A549 (cell line): ENCODE results near the gene DSTN. TPM values are rescaled to one million over a fixed set of nuclear protein-coding genes. Genes with fewer than 3 reads are reported as not detected.

Source experiments
- ATAC-seq, 2 experiments: fragments of 200-7000 bp in 1 of 2; fragments of >200 bp in 1 of 2; cut with Nextera tagmentation in 1 of 2; cut with Tn5 transposase in 1 of 2; 3 replicates each; pipeline versions ENCODE4 v1.8.0 to v1.9.1; 2018 to 2020; ENCODE audit warnings: mild to moderate bottlenecking in 1 of 2, moderate library complexity in 1 of 2
- CTCF ChIA-PET: fragments of 300-600 bp; sonication (Branson Sonifier 250); formaldehyde crosslinking; extraction: SDS; loops from one replicate; lab custom pipeline; 2021; ENCODE audit warnings: antibody characterized with exemption, inconsistent platforms; lab: Yijun Ruan, JAX
- POLR2A ChIA-PET: fragments of 350-600 bp; formaldehyde crosslinking; extraction: SDS; loops from one replicate; lab custom pipeline; 2021; ENCODE audit warnings: antibody characterized with exemption, inconsistent platforms; lab: Yijun Ruan, JAX
- DNase-seq, 2 experiments: peaks; one replicate each; pipeline versions ENCODE4 v3.0.0 to v3.0.0-alpha.2; 2011 to 2016; ENCODE audit warnings: low read depth in 1 of 2, low spot score in 1 of 2
- FAIRE-seq: peaks from 2 replicates; lab custom pipeline; 2011; peaks lifted over from hg19 to GRCh38; lab: Jason Lieb, UNC
- H3K27ac ChIP-seq, 2 experiments: fragments of >200 bp; sonication (Bioruptor Twin); formaldehyde crosslinking; 3 replicates each; pipeline ENCODE4 v1.5.1; 2016 to 2017
- H3K4me1 ChIP-seq: fragments of >200 bp; sonication (Bioruptor Twin); formaldehyde crosslinking; 3 replicates; pipeline ENCODE4 v1.6.1; 2016
- H3K4me2 ChIP-seq: fragments of >200 bp; sonication (Bioruptor Twin); formaldehyde crosslinking; 3 replicates; pipeline ENCODE4 v1.6.1; 2016
- H3K4me3 ChIP-seq: fragments of >200 bp; sonication (Bioruptor Twin); formaldehyde crosslinking; 3 replicates; pipeline ENCODE4 v1.5.1; 2016
- H3K9me3 ChIP-seq: fragments of >200 bp; sonication (Bioruptor Twin); formaldehyde crosslinking; 3 replicates; pipeline ENCODE4 v1.6.1; 2016
- CBX2 ChIP-seq: fragments of 200-600 bp; sonication (generic); IDR thresholded peaks from 2 replicates; pipeline ENCODE4 v1.6.1; 2016; ENCODE audit warnings: low read depth, mild to moderate bottlenecking, borderline replicate concordance
- CHD2 ChIP-seq: fragments of 150-350 bp; IDR thresholded peaks from 2 replicates; pipeline ENCODE4 v1.6.1; 2014; ENCODE audit warnings: low read length; ENCODE audit not compliant: partially characterized antibody
- CHD4 ChIP-seq: fragments of 200-600 bp; sonication (generic); IDR thresholded peaks from 2 replicates; pipeline ENCODE4 v1.6.1; 2016; ENCODE audit warnings: antibody characterized with exemption, mild to moderate bottlenecking, borderline replicate concordance
- CTCF ChIP-seq: fragments of >200 bp; sonication (Bioruptor Twin); formaldehyde crosslinking; IDR thresholded peaks from 3 replicates; pipeline ENCODE4 v1.5.1; 2016
- HOXB5 ChIP-seq: fragments of 250-450 bp; sonication (Bioruptor Pico); IDR thresholded peaks from 2 replicates; pipeline ENCODE4 v1.5.0; 2020; ENCODE audit warnings: mild to moderate bottlenecking, moderate library complexity
- JUN ChIP-seq, 2 experiments: fragments of >200 bp; sonication (Bioruptor Twin); formaldehyde crosslinking; IDR thresholded peaks; 2 replicates in 1 of 2; 3 replicates in 1 of 2; pipeline ENCODE4 v1.6.1; 2016 to 2017
- KDM1A ChIP-seq: fragments of 200-600 bp; sonication (generic); IDR thresholded peaks from 2 replicates; pipeline ENCODE4 v1.6.1; 2016; ENCODE audit warnings: low read depth, mild to moderate bottlenecking
- MAX ChIP-seq: IDR thresholded peaks from 2 replicates; pipeline ENCODE4 v1.6.1; 2012
- MAZ ChIP-seq: fragments of 150-350 bp; IDR thresholded peaks from 2 replicates; pipeline ENCODE4 v1.6.1; 2014; ENCODE audit warnings: antibody characterized with exemption, low read depth, low read length, borderline replicate concordance
- POLR2AphosphoS2 ChIP-seq: conservative IDR thresholded peaks from 2 replicates; pipeline ENCODE4 v1.6.1; 2012; ENCODE audit warnings: low read length, improper control_type of control experiment, inconsistent platforms
- RAD21 ChIP-seq, 2 experiments: fragments of >200 bp in 1 of 2; sonication (Bioruptor Twin) in 1 of 2; formaldehyde crosslinking in 1 of 2; IDR thresholded peaks in 1 of 2; conservative IDR thresholded peaks in 1 of 2; 2 replicates in 1 of 2; 3 replicates in 1 of 2; pipeline ENCODE4 v1.6.1; 2012 to 2018; ENCODE audit warnings: inconsistent platforms in 1 of 2
- SREBF2 ChIP-seq: fragments of 450-650 bp; IDR thresholded peaks from 2 replicates; pipeline ENCODE4 v1.6.1; 2014; ENCODE audit warnings: mild to moderate bottlenecking, moderate library complexity
- ZNF302 ChIP-seq: fragments of 250-450 bp; sonication (Bioruptor Pico); IDR thresholded peaks from 2 replicates; pipeline ENCODE4 v1.9.0; 2021; ENCODE audit warnings: inconsistent platforms, mild to moderate bottlenecking, moderate library complexity
- WGBS: methylation state at CpG from one replicate; pipeline ENCODE4 v1.1.6; 2017; ENCODE audit errors: missing lambda C conversion rate; 5-methylcytosine and 5-hydroxymethylcytosine counted together
- polyA plus RNA-seq, 4 experiments: library from polyadenylated mRNA; depleted of rRNA in 3 of 4; stranded (reverse); fragments of >200 nt; fragmentation: RNase III in 1 of 4; extraction: RNeasy Plus Mini Kit Qiagen cat#74134 plus additional on column Dnase treatment in 1 of 4; gene quantifications; 2 replicates in 3 of 4; 3 replicates in 1 of 4; pipeline ENCODE4 v1.2.3, GENCODE V29; 2011 to 2017
- TF ChIP-seq, protein P1 (sequence below): fragments of 250-450 bp; sonication (Bioruptor Pico); IDR thresholded peaks from 2 replicates; pipeline ENCODE4 v1.5.0; 2021; ENCODE audit warnings: mild to moderate bottlenecking, moderate library complexity, borderline replicate concordance
- TF ChIP-seq, protein P2 (sequence below): fragments of 150-350 bp; IDR thresholded peaks from 2 replicates; pipeline ENCODE4 v1.6.1; 2014; ENCODE audit warnings: low read depth, mild to moderate bottlenecking, low read length
- TF ChIP-seq, protein P3 (sequence below): fragments of 200-600 bp; sonication (generic); IDR thresholded peaks from 2 replicates; pipeline ENCODE4 v1.6.1; 2016; ENCODE audit warnings: antibody characterized with exemption, mild to moderate bottlenecking, moderate library complexity
- TF ChIP-seq, protein P4 (sequence below): fragments of >200 bp; sonication (Bioruptor Twin); formaldehyde crosslinking; IDR thresholded peaks from 2 replicates; pipeline ENCODE4 v1.6.1; 2016

The DSTN gene
- polyA plus RNA-seq, 2 of the 4 experiments (the other 2 are of a cell fraction) = 544 to 1,131 TPM

GRCh38 chr20:17617212-17617867 is 47.5 kb downstream of the DSTN start (continued):
- TF ChIP-seq, protein P1, sequence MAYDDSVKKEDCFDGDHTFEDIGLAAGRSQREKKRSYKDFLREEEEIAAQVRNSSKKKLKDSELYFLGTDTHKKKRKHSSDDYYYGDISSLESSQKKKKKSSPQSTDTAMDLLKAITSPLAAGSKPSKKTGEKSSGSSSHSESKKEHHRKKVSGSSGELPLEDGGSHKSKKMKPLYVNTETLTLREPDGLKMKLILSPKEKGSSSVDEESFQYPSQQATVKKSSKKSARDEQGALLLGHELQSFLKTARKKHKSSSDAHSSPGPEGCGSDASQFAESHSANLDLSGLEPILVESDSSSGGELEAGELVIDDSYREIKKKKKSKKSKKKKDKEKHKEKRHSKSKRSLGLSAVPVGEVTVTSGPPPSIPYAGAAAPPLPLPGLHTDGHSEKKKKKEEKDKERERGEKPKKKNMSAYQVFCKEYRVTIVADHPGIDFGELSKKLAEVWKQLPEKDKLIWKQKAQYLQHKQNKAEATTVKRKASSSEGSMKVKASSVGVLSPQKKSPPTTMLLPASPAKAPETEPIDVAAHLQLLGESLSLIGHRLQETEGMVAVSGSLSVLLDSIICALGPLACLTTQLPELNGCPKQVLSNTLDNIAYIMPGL (CRISPR knock-in tag) = no peak
- TF ChIP-seq CHD4 (no peak), KDM1A (no peak), JUN (IDR thresholded peaks at IDR 0.05) (no peak), HOXB5 (no peak)

DNA sequence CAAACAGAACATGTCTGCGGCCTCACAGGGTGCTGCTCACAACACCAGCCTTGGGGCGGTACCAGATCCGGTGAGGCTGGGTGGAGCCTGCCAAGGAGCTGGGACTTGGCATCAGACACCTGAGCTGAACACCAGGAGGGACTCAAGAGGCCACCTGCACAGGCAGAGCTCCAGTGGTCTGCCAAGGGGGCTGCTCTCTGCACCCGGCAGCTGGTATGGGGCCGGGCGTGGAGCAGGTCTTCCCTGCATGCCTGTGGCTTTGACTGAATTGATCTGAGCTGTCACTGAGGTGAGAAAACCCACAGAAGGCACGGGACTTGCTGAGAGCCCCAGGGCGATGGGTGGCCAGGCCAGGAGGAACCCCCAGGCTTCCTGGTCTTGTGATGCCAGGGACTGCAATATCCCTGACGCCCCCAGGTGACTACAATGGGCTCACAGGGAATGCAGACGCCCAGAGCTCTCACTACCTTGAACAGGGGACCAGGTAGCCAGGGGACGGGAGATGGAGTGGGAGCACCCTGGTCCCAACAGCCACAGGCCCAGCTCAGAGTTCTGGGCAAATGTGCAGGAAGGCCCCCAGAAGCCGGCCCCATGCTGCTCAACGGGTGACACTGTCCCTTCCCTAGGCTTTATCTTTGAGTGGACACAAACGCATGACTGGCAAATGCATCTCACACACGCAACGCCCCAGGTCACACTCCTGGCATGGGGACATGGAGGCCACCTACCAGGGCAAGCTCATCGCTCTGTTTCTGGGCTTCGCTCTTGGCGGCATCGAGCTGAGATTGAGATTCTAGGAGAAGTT is 48.2 kb downstream of the DSTN start:
- TF ChIP-seq RAD21 (conservative IDR thresholded peaks at IDR 0.05 in 1 of 2, IDR thresholded peaks at IDR 0.05 in 1 of 2) = no peak
- CTCF ChIA-PET = interaction anchor here (0.6 to 20.6 kb wide), 40 partner anchors 7 to 379 kb away, joined by 3 to 501 read pairs (median 6); partner anchors contain the start of genes BFSP1, DSTN and RRBP1
- peak; percentile 2 to 3; a peak in 3 of 6 replicates for ATAC-seq
- H3K4me3 ChIP-seq = no peak overlapping the region
- H3K27ac ChIP-seq = no peak overlapping the region
- no peaks in the 10 kb centered on the region for H3K9me3 ChIP-seq
- no peak for FAIRE-seq
- peaks cover 12% of the 10 kb centered on the region; the same call in 2 of the 3 replicates for H3K4me1 ChIP-seq
- 89% methylated on average over 19 of the region's 20 CpGs for WGBS
- DNase-seq = no peak
- POLR2A ChIA-PET = interaction anchor here (0.6 kb wide), 1 partner anchor 111 kb away, joined by 6 read pairs; no protein-coding TSS in a partner anchor
- H3K4me2 ChIP-seq = no peak overlapping the region

DNA sequence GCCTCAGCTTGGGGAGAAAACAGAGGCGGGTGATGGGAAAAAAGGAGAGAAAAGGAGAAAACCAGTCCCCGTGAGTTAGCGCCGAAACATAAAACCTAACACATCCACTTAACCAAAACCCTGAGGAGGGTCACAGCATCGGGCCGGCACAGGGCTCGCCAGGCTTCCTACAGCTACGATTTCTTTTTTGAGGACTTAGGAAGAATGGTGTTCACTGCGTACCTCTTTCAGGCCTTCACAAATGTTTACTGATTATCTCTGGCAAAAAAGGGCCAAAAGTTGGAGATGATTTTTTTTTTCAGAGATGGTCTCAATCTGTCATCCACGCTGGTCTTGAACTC is 48.8 kb downstream of the DSTN start:
- Histone ChIP-seq H3K4me2 (no peak overlapping the region), H3K27ac (no peak overlapping the region), H3K4me1 (peaks cover 12% of the 10 kb centered on the region; the same call in 2 of the 3 replicates), H3K4me3 (no peak overlapping the region), H3K9me3 (no peaks in the 10 kb centered on the region)
- no peak for ATAC-seq
- ChIA-PET CTCF (interaction anchor here (0.7 to 20.6 kb wide), 27 partner anchors 8 to 378 kb away, joined by 3 to 501 read pairs (median 9); partner anchors contain the start of genes BFSP1, DSTN and RRBP1), POLR2A (no interaction called here)
- no peak for TF ChIP-seq ZNF302
- no peak for TF ChIP-seq MAZ
- TF ChIP-seq, protein P2, sequence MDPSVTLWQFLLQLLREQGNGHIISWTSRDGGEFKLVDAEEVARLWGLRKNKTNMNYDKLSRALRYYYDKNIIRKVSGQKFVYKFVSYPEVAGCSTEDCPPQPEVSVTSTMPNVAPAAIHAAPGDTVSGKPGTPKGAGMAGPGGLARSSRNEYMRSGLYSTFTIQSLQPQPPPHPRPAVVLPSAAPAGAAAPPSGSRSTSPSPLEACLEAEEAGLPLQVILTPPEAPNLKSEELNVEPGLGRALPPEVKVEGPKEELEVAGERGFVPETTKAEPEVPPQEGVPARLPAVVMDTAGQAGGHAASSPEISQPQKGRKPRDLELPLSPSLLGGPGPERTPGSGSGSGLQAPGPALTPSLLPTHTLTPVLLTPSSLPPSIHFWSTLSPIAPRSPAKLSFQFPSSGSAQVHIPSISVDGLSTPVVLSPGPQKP = no peak
- TF ChIP-seq, protein P3, sequence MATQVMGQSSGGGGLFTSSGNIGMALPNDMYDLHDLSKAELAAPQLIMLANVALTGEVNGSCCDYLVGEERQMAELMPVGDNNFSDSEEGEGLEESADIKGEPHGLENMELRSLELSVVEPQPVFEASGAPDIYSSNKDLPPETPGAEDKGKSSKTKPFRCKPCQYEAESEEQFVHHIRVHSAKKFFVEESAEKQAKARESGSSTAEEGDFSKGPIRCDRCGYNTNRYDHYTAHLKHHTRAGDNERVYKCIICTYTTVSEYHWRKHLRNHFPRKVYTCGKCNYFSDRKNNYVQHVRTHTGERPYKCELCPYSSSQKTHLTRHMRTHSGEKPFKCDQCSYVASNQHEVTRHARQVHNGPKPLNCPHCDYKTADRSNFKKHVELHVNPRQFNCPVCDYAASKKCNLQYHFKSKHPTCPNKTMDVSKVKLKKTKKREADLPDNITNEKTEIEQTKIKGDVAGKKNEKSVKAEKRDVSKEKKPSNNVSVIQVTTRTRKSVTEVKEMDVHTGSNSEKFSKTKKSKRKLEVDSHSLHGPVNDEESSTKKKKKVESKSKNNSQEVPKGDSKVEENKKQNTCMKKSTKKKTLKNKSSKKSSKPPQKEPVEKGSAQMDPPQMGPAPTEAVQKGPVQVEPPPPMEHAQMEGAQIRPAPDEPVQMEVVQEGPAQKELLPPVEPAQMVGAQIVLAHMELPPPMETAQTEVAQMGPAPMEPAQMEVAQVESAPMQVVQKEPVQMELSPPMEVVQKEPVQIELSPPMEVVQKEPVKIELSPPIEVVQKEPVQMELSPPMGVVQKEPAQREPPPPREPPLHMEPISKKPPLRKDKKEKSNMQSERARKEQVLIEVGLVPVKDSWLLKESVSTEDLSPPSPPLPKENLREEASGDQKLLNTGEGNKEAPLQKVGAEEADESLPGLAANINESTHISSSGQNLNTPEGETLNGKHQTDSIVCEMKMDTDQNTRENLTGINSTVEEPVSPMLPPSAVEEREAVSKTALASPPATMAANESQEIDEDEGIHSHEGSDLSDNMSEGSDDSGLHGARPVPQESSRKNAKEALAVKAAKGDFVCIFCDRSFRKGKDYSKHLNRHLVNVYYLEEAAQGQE = no peak
- no peak for TF ChIP-seq SREBF2
- no peak for TF ChIP-seq CHD2
- TF ChIP-seq CBX2 = no peak
- no peak for TF ChIP-seq CTCF
- no peak for TF ChIP-seq POLR2AphosphoS2
- TF ChIP-seq JUN (IDR thresholded peaks at IDR 0.05) = no peak
- no peak for TF ChIP-seq MAX
- TF ChIP-seq, protein P4, sequence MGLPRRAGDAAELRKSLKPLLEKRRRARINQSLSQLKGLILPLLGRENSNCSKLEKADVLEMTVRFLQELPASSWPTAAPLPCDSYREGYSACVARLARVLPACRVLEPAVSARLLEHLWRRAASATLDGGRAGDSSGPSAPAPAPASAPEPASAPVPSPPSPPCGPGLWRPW = no peak
- no peak for DNase-seq
- 95% methylated on average over 10 of the region's 10 CpGs for WGBS
- no peak for FAIRE-seq
